Vagina (tissue), 2 donors: ENCODE data around the gene MAP3K8.

Experiments used
- POLR2AphosphoS5 ChIP-seq, 2 donors: sonication (generic); formaldehyde crosslinking; IDR thresholded peaks; one replicate each; pipeline ENCODE4 v1.9.0; 2017; ENCODE audit warnings: antibody characterized with exemption in 2 of 2, mild to moderate bottlenecking in 2 of 2, low read depth in 1 of 2; ENCODE audit not compliant: insufficient read depth in 1 of 2
- TF ChIP-seq, protein P1 (sequence below), 3 experiments: fragments of 450-650 bp in 2 of 3; fragments of 200-600 bp in 1 of 3; sonication (generic) in 1 of 3; IDR thresholded peaks; one replicate each; pipeline ENCODE4 v1.5.1; 2017 to 2019; ENCODE audit warnings: antibody characterized with exemption in 3 of 3, mild to moderate bottlenecking in 2 of 3, moderate library complexity in 2 of 3

DNA sequence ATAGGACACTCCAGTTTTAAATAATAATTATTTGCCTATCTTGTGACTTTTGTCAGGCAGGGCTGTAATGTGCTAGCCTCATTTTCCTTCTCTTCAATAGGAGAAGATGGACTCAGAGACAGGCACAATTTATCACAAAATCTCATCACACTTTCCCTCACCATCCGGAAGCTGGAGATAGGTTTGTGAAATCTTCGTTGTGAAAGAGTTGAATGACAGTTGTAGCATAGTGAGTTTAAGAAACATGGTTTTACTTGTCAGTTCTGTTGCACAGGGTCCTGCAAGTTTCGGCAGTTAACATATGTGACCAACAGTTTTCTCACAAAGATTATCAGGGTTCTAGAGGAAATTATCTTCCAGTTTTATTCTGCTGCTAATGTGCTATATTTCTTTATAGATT is 37.7 kb upstream of the MAP3K8 start:
- TF ChIP-seq, protein P1, sequence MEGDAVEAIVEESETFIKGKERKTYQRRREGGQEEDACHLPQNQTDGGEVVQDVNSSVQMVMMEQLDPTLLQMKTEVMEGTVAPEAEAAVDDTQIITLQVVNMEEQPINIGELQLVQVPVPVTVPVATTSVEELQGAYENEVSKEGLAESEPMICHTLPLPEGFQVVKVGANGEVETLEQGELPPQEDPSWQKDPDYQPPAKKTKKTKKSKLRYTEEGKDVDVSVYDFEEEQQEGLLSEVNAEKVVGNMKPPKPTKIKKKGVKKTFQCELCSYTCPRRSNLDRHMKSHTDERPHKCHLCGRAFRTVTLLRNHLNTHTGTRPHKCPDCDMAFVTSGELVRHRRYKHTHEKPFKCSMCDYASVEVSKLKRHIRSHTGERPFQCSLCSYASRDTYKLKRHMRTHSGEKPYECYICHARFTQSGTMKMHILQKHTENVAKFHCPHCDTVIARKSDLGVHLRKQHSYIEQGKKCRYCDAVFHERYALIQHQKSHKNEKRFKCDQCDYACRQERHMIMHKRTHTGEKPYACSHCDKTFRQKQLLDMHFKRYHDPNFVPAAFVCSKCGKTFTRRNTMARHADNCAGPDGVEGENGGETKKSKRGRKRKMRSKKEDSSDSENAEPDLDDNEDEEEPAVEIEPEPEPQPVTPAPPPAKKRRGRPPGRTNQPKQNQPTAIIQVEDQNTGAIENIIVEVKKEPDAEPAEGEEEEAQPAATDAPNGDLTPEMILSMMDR (IDR thresholded peaks at IDR 0.05), result no peak
- TF ChIP-seq POLR2AphosphoS5 (IDR thresholded peaks at IDR 0.05; ENCODE audit: insufficient read depth in 1 of 2, low read depth in 1 of 2), result no peak
